Keratinocyte (primary cell): ENCODE results near the gene LRRC10B. TPM values are rescaled to one million over a fixed set of nuclear protein-coding genes. Genes with fewer than 3 reads are reported as not detected.

Experiments used
- DNase-seq: peaks from one replicate; pipeline ENCODE4 v3.0.0-alpha.2; 2011; ENCODE audit warnings: low read depth, missing footprints, low spot score
- FAIRE-seq: peaks from 2 replicates; lab custom pipeline; 2011; peaks lifted over from hg19 to GRCh38; lab: Jason Lieb, UNC
- H2AFZ ChIP-seq: 2 replicates; pipeline ENCODE4 v1.6.0; 2012; ENCODE audit warnings: low read length, control low read depth, inconsistent platforms; ENCODE audit not compliant: control insufficient read depth
- H3K27ac ChIP-seq: 2 replicates; pipeline ENCODE4 v1.5.1; 2011; ENCODE audit warnings: low read length; ENCODE audit not compliant: control insufficient read depth, insufficient read depth
- H3K27me3 ChIP-seq: 3 replicates; pipeline ENCODE4 v1.6.0; 2011; ENCODE audit warnings: low read length; ENCODE audit not compliant: control insufficient read depth, insufficient read depth; ENCODE audit errors: extremely low read depth
- H3K36me3 ChIP-seq, 2 experiments: 2 replicates in 1 of 2; 3 replicates in 1 of 2; pipeline ENCODE4 v1.5.1; 2011; ENCODE audit warnings: low read length in 2 of 2, mild to moderate bottlenecking in 1 of 2; ENCODE audit not compliant: control insufficient read depth in 2 of 2, insufficient read depth in 2 of 2; ENCODE audit errors: extremely low read depth in 1 of 2
- H3K4me1 ChIP-seq: 3 replicates; pipeline ENCODE4 v1.5.1; 2011; ENCODE audit warnings: low read length; ENCODE audit not compliant: control insufficient read depth, insufficient read depth; ENCODE audit errors: extremely low read depth
- H3K4me2 ChIP-seq: 3 replicates; pipeline ENCODE4 v1.6.0; 2011; ENCODE audit warnings: low read depth, low read length; ENCODE audit not compliant: control insufficient read depth, insufficient read depth; ENCODE audit errors: extremely low read depth
- H3K4me3 ChIP-seq, 3 experiments: fragments of 200-600 bp in 1 of 3; sonication (generic) in 1 of 3; 2 replicates in 2 of 3; 3 replicates in 1 of 3; pipeline ENCODE4 v1.5.1; 2011 to 2016; ENCODE audit warnings: low read length in 3 of 3, mild to moderate bottlenecking in 3 of 3, control low read depth in 2 of 3, inconsistent platforms in 1 of 3, low read depth in 1 of 3, mixed read lengths in 1 of 3, mixed run types in 1 of 3, moderate library complexity in 1 of 3; ENCODE audit not compliant: control insufficient read depth in 2 of 3, insufficient read depth in 2 of 3; ENCODE audit errors: extremely low read depth in 1 of 3
- H3K79me2 ChIP-seq: 2 replicates; pipeline ENCODE4 v1.6.0; 2012; ENCODE audit warnings: low read length; ENCODE audit not compliant: control insufficient read depth, insufficient read depth
- H3K9ac ChIP-seq: 3 replicates; pipeline ENCODE4 v1.6.0; 2011; ENCODE audit warnings: low read length; ENCODE audit not compliant: control insufficient read depth, insufficient read depth; ENCODE audit errors: extremely low read depth
- H3K9me1 ChIP-seq: 3 replicates; pipeline ENCODE4 v1.6.0; 2011; ENCODE audit warnings: low read length; ENCODE audit not compliant: control insufficient read depth, insufficient read depth; ENCODE audit errors: extremely low read depth
- H3K9me3 ChIP-seq: 2 replicates; pipeline ENCODE4 v1.5.1; 2012; ENCODE audit warnings: low read depth, low read length; ENCODE audit not compliant: control insufficient read depth
- H4K20me1 ChIP-seq: 3 replicates; pipeline ENCODE4 v1.6.0; 2011; ENCODE audit warnings: low read length; ENCODE audit not compliant: control insufficient read depth, insufficient read depth; ENCODE audit errors: extremely low read depth
- EZH2 ChIP-seq: IDR thresholded peaks from one replicate; pipeline ENCODE4 v1.6.1; 2012; ENCODE audit warnings: inconsistent platforms, mild to moderate bottlenecking, low read length, moderate library complexity
- dilution Hi-C: fragments of 300-500 bp; cut with MboI; formaldehyde crosslinking; loops from one replicate; pipeline ENCODE4 v1.7.0; 2020; ENCODE audit warnings: low sequenced_read_pairs; ENCODE audit not compliant: extremely low pct_ligation_motif_present
- polyA plus RNA-seq, 5 experiments: library from polyadenylated mRNA; depleted of rRNA in 3 of 5; stranded (reverse) in 3 of 5; stranded (forward) in 1 of 5; unstranded in 1 of 5; fragments of >200 nt; gene quantifications; 1 replicate in 1 of 5; 2 replicates in 3 of 5; 3 replicates in 1 of 5; pipeline versions ENCODE4 v1.2.1 to v1.2.3, GENCODE V29; 2011 to 2012; ENCODE audit warnings: missing spikeins in 2 of 5, low read depth in 1 of 5, low replicate concordance in 1 of 5
- TF ChIP-seq, protein P1 (sequence below), 3 experiments: IDR thresholded peaks in 1 of 3; conservative IDR thresholded peaks in 1 of 3; optimal IDR thresholded peaks in 1 of 3; 2 replicates in 2 of 3; 3 replicates in 1 of 3; pipeline versions ENCODE3 to v1.5.1; 2011; ENCODE audit warnings: low read length in 3 of 3, mild to moderate bottlenecking in 3 of 3, moderate library complexity in 2 of 3, control low read depth in 1 of 3, inconsistent platforms in 1 of 3; ENCODE audit not compliant: insufficient read depth in 2 of 3; ENCODE audit errors: extremely low read depth in 1 of 3

LRRC10B gene
- polyA plus RNA-seq, 1 donor (not counting 4 experiments of a cell fraction or from before 2014, with no cell fraction given): not detected

DNA sequence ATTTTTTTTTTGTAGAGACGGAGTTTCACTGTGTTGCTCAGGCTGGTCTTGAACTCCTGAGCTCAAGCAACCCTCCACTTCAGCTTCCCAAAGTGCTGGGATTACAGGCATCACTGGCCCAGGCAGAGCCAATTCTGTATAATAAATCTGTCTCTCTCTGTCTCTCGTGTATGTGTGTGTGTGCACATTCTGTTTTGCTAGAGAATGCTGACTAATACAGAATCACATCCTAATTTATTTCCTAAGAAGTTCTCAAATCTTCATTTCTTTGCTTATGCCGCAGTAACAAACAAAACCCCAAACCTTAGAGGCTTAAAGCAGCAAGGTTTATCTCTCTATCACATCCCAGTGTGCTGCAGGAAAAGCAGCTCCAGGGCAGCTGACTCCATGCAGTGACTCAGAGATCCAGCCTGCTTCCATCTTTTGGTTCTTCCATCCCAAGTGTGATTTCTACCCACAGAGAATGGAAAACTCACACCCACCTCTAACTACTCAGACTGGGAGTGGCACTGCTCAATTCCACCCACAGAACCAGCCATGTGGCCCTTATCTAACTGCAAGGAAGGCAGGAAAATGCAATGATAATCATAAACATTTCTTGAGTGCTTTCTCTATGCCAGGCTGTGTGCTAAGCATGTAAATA lies 35.1 kb upstream of the LRRC10B start:
- H2AFZ ChIP-seq: no peak overlapping the region
- DNase-seq: peak; percentile 26
- H3K4me1 ChIP-seq: peaks cover 10% of the 10 kb centered on the region
- H3K27me3 ChIP-seq: peaks cover 5% of the 10 kb centered on the region
- peaks cover 0 to 2% of the 10 kb centered on the region in 2 experiments for H3K36me3 ChIP-seq
- no peaks in the 10 kb centered on the region for H4K20me1 ChIP-seq
- H3K27ac ChIP-seq: no peak overlapping the region
- TF ChIP-seq EZH2: no peak
- TF ChIP-seq, protein P1, sequence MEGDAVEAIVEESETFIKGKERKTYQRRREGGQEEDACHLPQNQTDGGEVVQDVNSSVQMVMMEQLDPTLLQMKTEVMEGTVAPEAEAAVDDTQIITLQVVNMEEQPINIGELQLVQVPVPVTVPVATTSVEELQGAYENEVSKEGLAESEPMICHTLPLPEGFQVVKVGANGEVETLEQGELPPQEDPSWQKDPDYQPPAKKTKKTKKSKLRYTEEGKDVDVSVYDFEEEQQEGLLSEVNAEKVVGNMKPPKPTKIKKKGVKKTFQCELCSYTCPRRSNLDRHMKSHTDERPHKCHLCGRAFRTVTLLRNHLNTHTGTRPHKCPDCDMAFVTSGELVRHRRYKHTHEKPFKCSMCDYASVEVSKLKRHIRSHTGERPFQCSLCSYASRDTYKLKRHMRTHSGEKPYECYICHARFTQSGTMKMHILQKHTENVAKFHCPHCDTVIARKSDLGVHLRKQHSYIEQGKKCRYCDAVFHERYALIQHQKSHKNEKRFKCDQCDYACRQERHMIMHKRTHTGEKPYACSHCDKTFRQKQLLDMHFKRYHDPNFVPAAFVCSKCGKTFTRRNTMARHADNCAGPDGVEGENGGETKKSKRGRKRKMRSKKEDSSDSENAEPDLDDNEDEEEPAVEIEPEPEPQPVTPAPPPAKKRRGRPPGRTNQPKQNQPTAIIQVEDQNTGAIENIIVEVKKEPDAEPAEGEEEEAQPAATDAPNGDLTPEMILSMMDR (optimal IDR thresholded peaks at IDR 0.05 in 1 of 3, IDR thresholded peaks at IDR 0.05 in 1 of 3, conservative IDR thresholded peaks at IDR 0.05 in 1 of 3; ENCODE audit: extremely low read depth in 1 of 3, insufficient read depth in 2 of 3, low read length in 3 of 3): no peak
- H3K79me2 ChIP-seq: no peaks in the 10 kb centered on the region
- H3K9me3 ChIP-seq: no peaks in the 10 kb centered on the region
- H3K4me2 ChIP-seq: no peak overlapping the region
- H3K4me3 ChIP-seq: no peak overlapping the region
- FAIRE-seq: peak; percentile 55
- dilution Hi-C loops: no loop called here
- H3K9ac ChIP-seq: no peak overlapping the region
- no peaks in the 10 kb centered on the region for H3K9me1 ChIP-seq

DNA sequence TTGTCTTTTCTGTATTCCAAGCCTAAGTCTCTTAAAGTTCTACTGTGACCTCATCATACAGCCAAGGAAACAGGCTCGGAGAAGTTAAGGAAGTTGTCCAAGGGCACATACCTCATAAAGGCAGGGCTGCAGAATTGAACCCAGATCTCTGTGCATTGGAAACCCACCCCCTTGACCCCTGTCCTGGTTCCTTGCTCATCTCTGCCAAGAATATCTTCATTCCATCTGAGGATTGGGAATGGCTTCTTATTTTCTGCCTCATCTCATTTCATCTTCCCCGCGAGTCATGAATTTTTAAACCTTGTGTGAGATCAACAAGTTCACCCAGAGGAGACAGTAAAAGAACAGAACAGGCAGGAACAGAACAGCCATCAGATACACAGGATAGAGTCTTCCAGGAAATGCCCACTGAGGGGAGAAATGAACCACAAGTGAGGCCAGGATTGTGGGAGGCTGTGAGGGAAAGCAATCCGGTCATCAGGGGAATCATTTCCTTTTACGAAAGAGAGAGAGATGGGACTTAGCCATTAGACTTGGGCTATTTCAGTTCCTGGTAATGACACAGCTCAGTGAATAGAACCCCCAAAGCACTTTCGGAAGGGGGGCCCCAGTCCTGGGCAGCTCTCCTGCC lies 34.4 kb upstream of the LRRC10B start:
- FAIRE-seq: no peak
- dilution Hi-C loops: no loop called here
- H3K4me1 ChIP-seq: peaks cover 10% of the 10 kb centered on the region
- no peak for TF ChIP-seq EZH2
- TF ChIP-seq, protein P1 (optimal IDR thresholded peaks at IDR 0.05 in 1 of 3, IDR thresholded peaks at IDR 0.05 in 1 of 3, conservative IDR thresholded peaks at IDR 0.05 in 1 of 3; ENCODE audit: extremely low read depth in 1 of 3, insufficient read depth in 2 of 3, low read length in 3 of 3): no peak
- no peak overlapping the region for H3K4me2 ChIP-seq
- H3K27ac ChIP-seq: no peak overlapping the region
- no peaks in the 10 kb centered on the region for H4K20me1 ChIP-seq
- H3K79me2 ChIP-seq: no peaks in the 10 kb centered on the region
- no peak overlapping the region for H3K4me3 ChIP-seq
- H3K9me1 ChIP-seq: no peaks in the 10 kb centered on the region
- no peak overlapping the region for H3K9ac ChIP-seq
- H3K27me3 ChIP-seq: peaks cover 5% of the 10 kb centered on the region
- DNase-seq: no peak
- no peaks in the 10 kb centered on the region for H3K9me3 ChIP-seq
- H2AFZ ChIP-seq: no peak overlapping the region
- H3K36me3 ChIP-seq: no peaks in the 10 kb centered on the region
